TTC549 (cell line): ENCODE results near the gene SND1.

Experiments
- FAIRE-seq: peaks from 2 replicates; lab custom pipeline; 2012; peaks lifted over from hg19 to GRCh38; lab: Jason Lieb, UNC

Gene SND1

DNA sequence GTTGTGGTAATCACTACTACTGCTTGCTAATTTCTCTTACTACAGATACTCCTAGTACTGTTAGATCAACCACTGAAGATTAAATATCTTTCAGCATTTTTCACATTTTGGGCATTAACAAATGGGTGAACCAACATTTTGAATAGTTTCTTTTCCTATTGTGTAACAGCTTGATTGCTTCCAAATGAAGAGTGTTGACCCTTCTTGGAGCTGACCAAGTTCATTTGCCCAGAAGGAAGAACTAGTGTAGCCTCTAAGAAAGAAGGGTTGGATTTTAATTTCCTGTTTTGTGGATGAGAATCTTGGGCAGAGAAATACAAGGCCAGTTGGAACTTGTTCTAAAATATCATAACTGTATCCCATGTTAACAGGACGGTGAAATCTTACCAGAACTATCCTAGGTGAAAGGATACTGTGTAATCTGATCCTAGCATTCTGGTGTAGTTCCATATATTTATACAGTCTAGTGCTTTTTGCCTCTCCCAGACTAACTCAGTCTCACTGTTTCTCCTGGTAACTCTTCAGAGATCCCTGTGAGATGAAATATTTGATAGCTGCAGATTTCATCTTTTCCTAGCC is 37.3 kb downstream of the SND1 start:
- no peak for FAIRE-seq

DNA sequence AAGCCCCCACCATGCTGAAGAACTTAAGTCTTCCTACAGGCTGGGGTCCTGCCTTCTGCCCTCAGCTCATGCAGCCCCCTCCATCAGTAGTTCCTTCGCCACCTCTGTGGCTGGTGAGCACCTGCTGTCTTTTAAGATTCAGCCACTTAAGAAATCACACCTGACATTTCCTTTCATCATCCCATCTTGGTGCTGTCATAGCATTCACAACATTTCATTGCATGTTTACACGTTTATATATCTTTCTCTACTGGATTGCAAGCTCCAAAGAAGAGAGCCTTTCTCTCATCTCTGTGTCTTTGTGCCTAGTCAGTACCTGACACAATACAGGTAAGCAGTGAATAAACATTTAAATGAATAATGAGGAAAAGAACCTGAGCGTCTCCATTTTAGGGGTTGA is 38.3 kb downstream of the SND1 start:
- FAIRE-seq, result no peak

DNA sequence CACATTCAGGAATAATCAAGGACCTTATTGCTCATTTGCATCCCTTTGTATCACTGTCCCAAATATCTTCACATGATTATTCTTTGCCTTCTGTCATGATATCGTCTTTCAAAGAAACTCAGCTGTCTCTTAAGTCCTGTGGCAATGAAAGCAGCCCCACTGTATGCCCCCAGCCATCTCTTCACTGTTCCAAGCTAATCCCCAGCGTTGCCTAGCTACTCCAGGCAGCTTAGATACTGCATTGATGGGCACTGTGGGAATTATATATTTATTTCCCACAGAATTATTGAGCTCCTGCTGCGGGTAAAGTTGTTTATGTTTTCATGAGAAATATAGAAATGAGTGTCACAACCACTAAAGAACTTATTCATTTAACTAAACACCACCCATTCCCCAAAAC is 38.8 kb downstream of the SND1 start:
- no peak for FAIRE-seq

DNA sequence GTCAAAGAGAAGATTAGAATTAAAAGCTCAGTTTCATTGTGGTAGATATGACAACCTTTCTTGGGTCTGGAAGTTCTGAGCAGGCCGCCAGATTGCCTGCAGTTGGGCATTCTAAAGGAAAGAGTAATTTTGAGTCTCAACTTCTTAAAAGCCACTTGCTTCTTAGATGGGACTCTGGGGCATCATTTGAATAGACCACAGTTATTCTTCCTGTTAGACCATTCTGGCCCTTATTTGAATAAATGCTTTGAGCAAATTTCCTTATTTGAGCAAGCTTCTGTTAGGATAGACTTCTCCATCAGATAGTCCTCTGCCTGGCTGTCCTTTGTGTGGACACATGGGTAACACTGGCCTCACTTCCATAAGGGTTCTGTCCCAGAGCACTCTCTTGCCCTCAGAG is 40.2 kb downstream of the SND1 start:
- FAIRE-seq, result no peak

DNA sequence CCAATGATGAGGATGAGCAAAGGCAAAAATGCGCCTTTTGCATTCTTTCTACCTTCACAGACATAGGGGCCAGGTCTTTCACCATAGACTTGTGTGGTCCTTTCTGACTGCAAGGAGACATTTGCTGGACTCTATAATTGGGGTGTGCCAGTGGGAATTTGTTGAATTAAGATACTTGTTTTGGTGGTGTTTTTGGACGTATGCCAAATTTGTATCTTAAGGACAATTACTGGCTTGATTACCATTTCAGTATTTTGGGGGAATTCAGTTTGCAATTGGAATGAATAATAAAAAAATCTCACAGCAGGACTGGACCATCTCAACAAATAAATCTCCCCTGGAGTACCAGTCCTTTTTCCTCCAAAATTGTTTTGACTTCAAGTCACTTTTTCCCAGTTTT is 47.9 kb downstream of the SND1 start:
- no peak for FAIRE-seq

DNA sequence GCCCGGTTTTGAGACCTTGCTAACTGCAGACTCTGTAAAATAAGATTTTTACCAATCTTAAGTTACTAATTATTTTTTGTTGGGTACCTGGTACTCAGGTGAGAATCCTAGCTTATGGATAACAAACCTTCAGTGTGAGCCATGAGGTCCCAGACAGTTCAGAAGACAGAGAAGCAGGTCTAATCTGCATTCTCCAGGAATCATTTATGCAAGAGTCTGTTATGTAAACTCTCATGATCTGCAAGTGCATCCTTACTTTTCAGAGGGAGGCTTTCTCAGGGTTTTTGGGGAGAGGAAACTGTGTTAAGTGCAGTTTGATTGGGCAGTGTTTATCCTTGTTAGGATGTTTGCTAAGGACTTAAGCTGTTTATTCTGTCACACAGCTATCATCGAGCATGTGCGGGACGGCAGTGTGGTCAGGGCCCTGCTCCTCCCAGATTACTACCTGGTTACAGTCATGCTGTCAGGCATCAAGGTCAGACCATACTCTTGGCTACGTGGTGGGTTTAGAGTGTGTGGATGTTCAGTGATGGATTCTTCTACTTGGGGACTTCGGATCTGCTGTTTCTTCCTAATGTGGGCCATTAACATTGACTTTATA is 50.2 kb downstream of the SND1 start:
- FAIRE-seq, result no peak

GRCh38 chr7:127702938-127703337 is 50.9 kb downstream of the SND1 start:
- FAIRE-seq, result no peak

DNA sequence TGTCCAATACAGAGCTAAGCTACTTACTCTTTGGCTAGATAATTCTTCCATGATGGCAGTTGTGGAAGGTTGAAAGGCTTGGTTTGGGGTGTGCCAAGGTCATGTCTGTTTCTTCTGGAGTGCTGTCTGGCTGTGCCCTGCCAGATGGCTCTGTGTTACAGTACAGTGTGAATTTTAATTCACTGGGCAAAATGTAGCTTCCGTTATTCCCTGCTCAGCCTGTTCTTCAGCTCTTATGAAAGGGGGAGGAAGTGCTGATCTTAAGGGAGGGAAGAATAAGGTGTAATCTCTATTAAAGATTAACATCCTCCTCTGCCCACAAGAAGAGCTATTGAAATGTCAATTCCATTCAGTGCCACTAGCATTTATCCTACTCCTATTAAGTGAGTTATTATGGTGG is 52.2 kb downstream of the SND1 start:
- no peak for FAIRE-seq

DNA sequence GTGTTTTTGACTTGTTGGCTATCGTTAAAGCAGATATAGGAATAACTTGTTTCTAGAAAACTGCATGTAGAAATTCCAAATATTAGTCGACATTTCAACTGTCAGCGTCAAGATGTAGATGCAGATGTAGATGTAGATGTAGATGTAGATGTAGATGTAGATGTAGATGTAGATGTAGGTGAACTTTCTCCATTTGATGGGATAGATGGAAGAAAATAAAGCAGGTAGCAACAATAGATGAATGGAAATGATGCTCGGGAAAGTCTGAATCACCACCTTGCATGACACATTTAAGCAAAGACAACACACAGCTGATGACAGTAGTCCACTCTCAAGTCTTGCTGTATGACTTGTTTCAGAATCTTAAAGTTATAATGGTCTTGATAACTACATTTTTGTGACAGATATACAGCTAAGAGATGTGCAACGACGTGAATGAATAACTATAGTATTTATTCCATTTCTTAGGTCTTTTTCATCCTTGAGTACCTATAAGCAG is 53.5 kb downstream of the SND1 start:
- FAIRE-seq, result no peak

- no peak for FAIRE-seq
Measured at GRCh38 chr7:127706766-127707165, 54.8 kb downstream of the SND1 start.

GRCh38 chr7:127708201-127708600 is 56.2 kb downstream of the SND1 start:
- no peak for FAIRE-seq

GRCh38 chr7:127708788-127709187 is 56.8 kb downstream of the SND1 start:
- peak; percentile 32 for FAIRE-seq

- FAIRE-seq, result no peak
Measured at GRCh38 chr7:127710635-127711034, 58.6 kb downstream of the SND1 start.

- FAIRE-seq, result no peak
Measured at GRCh38 chr7:127711872-127712271, 59.9 kb downstream of the SND1 start.

GRCh38 chr7:127713006-127713405 is 61.0 kb downstream of the SND1 start:
- FAIRE-seq, result no peak

DNA sequence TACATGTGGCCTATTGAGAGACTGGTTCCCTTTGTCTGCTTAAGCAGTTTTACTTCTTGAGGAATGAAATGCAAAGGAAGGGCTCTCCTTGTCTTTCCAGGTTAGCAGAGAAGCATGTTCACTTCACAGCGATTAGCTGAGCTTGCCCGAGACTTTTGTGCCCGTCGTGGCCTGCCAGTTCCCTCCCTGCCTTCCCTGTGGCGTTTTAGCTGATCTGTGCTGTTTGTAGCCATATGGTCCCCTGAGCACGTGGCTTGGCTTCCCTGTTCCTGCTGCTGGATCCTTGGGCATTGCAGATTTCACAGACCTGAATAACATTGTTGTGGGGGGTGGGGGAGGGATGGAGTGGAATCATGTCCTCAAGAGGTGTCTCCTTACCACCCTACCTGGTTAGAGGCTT is 61.8 kb downstream of the SND1 start:
- no peak for FAIRE-seq

DNA sequence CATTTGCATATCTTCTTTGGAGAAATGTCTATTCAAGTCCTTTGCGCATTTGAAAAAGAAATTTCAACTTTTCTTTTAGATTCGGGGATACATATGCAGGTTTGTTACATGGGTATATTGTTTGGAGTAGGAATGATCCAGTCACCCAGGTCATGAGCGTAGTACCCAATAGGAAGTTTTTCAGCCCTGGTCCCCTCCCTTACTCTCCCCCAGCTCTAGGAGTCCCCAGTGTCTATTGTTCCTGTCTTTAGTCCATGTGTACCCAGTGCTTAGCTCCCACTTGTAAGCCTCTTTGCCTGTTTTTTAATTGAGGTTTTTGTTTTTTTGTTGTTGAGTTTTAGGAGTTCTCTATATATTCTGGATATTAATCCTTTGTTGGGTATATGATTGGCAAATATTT is 63.3 kb downstream of the SND1 start:
- FAIRE-seq, result no peak

- no peak for FAIRE-seq
Measured at GRCh38 chr7:127715901-127716300, 63.9 kb downstream of the SND1 start.

GRCh38 chr7:127717502-127718339 is 65.7 kb downstream of the SND1 start:
- no peak for FAIRE-seq

GRCh38 chr7:127718340-127718679 is 66.3 kb downstream of the SND1 start:
- FAIRE-seq, result no peak

DNA sequence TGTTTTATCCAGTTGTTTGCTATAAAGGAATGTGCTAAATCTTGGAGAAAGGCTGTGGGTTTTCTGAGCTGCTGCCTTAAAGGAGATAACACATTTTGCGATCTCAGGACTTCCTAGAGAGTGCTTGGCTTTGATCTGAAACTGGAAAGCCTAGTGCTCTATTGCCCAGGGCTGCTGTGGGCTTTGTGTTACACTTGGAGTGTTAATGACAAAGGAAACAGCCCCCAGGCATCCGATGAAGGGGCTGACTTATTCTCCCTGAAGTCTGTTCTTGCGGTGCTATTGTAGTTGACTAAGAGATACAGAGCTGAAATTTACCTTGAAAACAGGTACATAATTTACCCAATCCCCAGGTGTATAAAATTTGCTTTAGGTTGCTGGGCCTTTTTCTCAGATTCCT is 74.5 kb downstream of the SND1 start:
- no peak for FAIRE-seq

DNA sequence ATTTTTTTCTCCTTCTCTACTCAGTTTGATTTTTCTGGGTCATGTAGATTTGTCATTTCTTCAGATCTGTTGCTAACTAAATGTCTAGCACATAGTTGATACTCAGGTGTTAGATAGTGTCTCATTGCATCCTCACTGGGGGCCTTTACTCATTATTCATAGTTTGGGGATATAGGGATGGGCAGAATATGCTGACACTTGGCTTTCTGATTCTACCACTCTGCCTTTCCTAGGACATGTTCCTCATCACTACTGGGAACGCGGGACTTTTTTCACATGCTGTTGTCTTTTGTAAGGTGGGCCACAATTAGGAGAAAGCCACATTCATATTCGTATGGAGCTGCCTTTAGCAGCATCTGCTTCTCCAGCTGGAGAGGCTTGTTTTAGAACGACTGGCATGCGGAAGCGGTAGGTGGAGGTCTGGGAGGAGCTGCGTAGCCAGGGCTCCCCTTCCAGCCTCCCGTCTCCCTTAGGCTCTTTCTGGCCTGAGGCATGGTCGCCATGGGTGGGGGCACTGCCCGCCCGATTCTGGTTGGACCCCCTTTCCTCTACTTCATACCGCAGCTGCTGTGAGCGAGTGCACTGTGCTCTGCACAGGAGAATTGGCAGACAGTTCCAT is 78.8 kb downstream of the SND1 start:
- FAIRE-seq, result no peak

- FAIRE-seq, result no peak
Measured at GRCh38 chr7:127731431-127732080, 79.6 kb downstream of the SND1 start.
